ENCODE results near the gene STAC3. TPM values are rescaled to one million over a fixed set of nuclear protein-coding genes. Genes with fewer than 3 reads are reported as not detected.

STAC3 gene
- total and polyA plus RNA-seq, 9 of the 15 experiments (the other 6 are each of a cell fraction or from before 2014, with no cell fraction given), result 0.45 to 6.4 (median 3.3) TPM

DNA sequence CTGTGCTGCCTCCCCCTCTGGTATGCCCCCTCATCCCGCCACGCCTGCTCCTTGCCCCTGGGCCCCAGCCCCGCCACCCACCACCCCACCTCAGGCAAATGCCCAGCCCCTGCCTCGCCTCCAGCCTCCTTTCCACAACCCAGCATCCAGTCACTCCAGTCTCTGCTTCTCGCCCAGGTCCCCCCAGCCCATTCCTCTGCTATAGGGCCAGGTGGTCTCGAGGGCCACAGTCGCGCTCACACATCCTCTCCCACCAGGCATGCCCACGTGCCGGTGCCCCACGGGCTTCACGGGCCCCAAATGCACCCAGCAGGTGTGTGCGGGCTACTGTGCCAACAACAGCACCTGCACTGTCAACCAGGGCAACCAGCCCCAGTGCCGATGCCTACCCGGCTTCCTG is 40.5 kb downstream of the STAC3 start (continued):
- TF ChIP-seq, protein P1, sequence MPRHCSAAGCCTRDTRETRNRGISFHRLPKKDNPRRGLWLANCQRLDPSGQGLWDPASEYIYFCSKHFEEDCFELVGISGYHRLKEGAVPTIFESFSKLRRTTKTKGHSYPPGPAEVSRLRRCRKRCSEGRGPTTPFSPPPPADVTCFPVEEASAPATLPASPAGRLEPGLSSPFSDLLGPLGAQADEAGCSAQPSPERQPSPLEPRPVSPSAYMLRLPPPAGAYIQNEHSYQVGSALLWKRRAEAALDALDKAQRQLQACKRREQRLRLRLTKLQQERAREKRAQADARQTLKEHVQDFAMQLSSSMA (CRISPR knock-in tag; IDR thresholded peaks at IDR 0.05), result no peak
- no peak for TF ChIP-seq POLR2AphosphoS2 (IDR thresholded peaks at IDR 0.05; ENCODE audit: low read length)
- TF ChIP-seq ZNF354B (CRISPR knock-in tag; IDR thresholded peaks at IDR 0.05), result no peak
- TF ChIP-seq, protein P2, sequence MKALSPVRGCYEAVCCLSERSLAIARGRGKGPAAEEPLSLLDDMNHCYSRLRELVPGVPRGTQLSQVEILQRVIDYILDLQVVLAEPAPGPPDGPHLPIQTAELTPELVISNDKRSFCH (CRISPR knock-in tag; IDR thresholded peaks at IDR 0.05), result no peak
- TF ChIP-seq, protein P2 (tag; IDR thresholded peaks at IDR 0.05), result no peak
- no peak for TF ChIP-seq HNRNPLL (IDR thresholded peaks at IDR 0.05; ENCODE audit: low read depth, low read length, poor library complexity, severe bottlenecking)
- TF ChIP-seq ZNF316 (IDR thresholded peaks at IDR 0.05), result no peak
- TF ChIP-seq FOXA1 (IDR thresholded peaks at IDR 0.05; ENCODE audit: borderline replicate concordance), result no peak
- TF ChIP-seq, protein P3, sequence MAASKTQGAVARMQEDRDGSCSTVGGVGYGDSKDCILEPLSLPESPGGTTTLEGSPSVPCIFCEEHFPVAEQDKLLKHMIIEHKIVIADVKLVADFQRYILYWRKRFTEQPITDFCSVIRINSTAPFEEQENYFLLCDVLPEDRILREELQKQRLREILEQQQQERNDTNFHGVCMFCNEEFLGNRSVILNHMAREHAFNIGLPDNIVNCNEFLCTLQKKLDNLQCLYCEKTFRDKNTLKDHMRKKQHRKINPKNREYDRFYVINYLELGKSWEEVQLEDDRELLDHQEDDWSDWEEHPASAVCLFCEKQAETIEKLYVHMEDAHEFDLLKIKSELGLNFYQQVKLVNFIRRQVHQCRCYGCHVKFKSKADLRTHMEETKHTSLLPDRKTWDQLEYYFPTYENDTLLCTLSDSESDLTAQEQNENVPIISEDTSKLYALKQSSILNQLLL (CRISPR knock-in tag; IDR thresholded peaks at IDR 0.05; ENCODE audit: borderline replicate concordance), result no peak

DNA sequence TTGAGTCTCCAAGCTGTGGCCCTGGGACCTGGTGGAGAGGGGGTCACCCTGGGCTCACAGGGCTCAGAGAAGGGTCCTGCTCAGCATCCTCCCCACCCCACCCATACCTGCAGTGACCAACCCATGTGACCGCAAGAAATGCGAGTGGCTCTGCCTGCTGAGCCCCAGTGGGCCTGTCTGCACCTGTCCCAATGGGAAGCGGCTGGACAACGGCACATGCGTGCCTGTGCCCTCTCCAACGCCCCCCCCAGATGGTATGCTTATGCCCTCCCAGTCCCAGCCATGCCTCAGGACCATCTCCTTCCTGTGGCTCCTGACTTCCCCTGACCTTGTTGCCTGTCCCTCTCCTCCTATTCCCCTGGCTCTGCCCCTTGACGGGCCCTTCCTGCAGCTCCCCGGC is 41.1 kb downstream of the STAC3 start:
- Histone ChIP-seq H4K20me1 (replicated peaks; ENCODE audit: control insufficient read depth, insufficient read depth, low read length) (peaks cover 22% of the 10 kb centered on the region), H3K79me2 (ENCODE audit: control insufficient read depth, insufficient read depth, low read length) (no peaks in the 10 kb centered on the region), H2AFZ (ENCODE audit: low read depth, low read length) (no peak overlapping the region), H3K9me1 (ENCODE audit: control insufficient read depth, insufficient read depth, low read length) (peaks cover 2% of the 10 kb centered on the region), H3K9me3 (replicated peaks; ENCODE audit: control insufficient read depth, insufficient read depth, low read depth, low read length) (no peaks in the 10 kb centered on the region), H3K36me3 (ENCODE audit: control insufficient read depth, insufficient read depth, low read length) (no peaks in the 10 kb centered on the region), H3K27me3 (ENCODE audit: control insufficient read depth in 2 of 2, insufficient read depth in 2 of 2, low read length in 2 of 2) (peaks cover 20 to 70% of the 10 kb centered on the region in 2 experiments; a peak in 4 of 5 replicates), H3K4me3 (no peak overlapping the region), H3K4me2 (ENCODE audit: insufficient read depth, low read length) (no peak overlapping the region), H3K27ac (ENCODE audit: extremely low read depth, low read depth, low read length) (no peak overlapping the region), H3K4me1 (replicated peaks in 1 of 2; ENCODE audit: control insufficient read depth in 2 of 2, insufficient read depth in 2 of 2, low read length in 2 of 2) (peaks cover 9 to 45% of the 10 kb centered on the region in 2 experiments; a peak in 4 of 5 replicates), H3K9ac (ENCODE audit: insufficient read depth in 1 of 2, low read depth in 2 of 2, low read length in 2 of 2) (no peak overlapping the region)
- no peak for ATAC-seq
- CTCF ChIA-PET (ENCODE audit: low intra/inter-chr PET ratio), result interaction anchor here (0.6 to 7.2 kb wide), 2 partner anchors 28 to 423 kb away, joined by 3 to 186 read pairs; a partner anchor contains a TSS
- no TSS peak for BruUV-seq (replicated peaks)
- WGBS (ENCODE audit: insufficient coverage, low coverage, missing lambda C conversion rate), result 5% methylated on average over 8 of the region's 8 CpGs
- POLR2A ChIA-PET, result interaction anchor here (1.2 kb wide), 1 partner anchor 21 kb away, joined by 4 read pairs; no protein-coding TSS in a partner anchor
- FAIRE-seq, result no peak
- no peak for DNase-seq (ENCODE audit: extremely low read depth in 1 of 4, low spot score in 3 of 4)
- in situ Hi-C loops (cut with MboI) (loop anchor here (5.0 kb wide), 1 partner anchor 32 kb away; no protein-coding TSS in a partner anchor), intact Hi-C loops (cut with micrococcal nuclease) (no loop called here)
- TF ChIP-seq IRF2 (CRISPR knock-in tag; IDR thresholded peaks at IDR 0.05) (no peak), L3MBTL2 (IDR thresholded peaks at IDR 0.05) (no peak), NR2C1 (IDR thresholded peaks at IDR 0.05) (no peak), NR2C1 (tag; IDR thresholded peaks at IDR 0.05) (no peak), DDX20 (tag; IDR thresholded peaks at IDR 0.05; ENCODE audit: low read depth) (no peak), SUPT5H (IDR thresholded peaks at IDR 0.05) (no peak), FOSL1 (tag; conservative IDR thresholded peaks at IDR 0.05) (no peak)
- TF ChIP-seq, protein P4, sequence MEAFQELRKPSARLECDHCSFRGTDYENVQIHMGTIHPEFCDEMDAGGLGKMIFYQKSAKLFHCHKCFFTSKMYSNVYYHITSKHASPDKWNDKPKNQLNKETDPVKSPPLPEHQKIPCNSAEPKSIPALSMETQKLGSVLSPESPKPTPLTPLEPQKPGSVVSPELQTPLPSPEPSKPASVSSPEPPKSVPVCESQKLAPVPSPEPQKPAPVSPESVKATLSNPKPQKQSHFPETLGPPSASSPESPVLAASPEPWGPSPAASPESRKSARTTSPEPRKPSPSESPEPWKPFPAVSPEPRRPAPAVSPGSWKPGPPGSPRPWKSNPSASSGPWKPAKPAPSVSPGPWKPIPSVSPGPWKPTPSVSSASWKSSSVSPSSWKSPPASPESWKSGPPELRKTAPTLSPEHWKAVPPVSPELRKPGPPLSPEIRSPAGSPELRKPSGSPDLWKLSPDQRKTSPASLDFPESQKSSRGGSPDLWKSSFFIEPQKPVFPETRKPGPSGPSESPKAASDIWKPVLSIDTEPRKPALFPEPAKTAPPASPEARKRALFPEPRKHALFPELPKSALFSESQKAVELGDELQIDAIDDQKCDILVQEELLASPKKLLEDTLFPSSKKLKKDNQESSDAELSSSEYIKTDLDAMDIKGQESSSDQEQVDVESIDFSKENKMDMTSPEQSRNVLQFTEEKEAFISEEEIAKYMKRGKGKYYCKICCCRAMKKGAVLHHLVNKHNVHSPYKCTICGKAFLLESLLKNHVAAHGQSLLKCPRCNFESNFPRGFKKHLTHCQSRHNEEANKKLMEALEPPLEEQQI (IDR thresholded peaks at IDR 0.05), result no peak
